IMR-90 (cell line): ENCODE results near the gene TRAF4. TPM values are rescaled to one million over a fixed set of nuclear protein-coding genes. Genes with fewer than 3 reads are reported as not detected.
A peak's percentile ranks its signal among the peaks of the same experiment; 100 is the strongest.

ENCODE experiments used
- ATAC-seq: fragments of 200-7000 bp; cut with Tn5 transposase; 2 replicates; pipeline ENCODE4 v1.9.1; 2020; ENCODE audit warnings: low read depth, mild to moderate bottlenecking, moderate library complexity
- BruUV-seq: library from RNA; stranded (reverse); fragments of 400-500 nt; replicated peaks from 2 replicates; lab custom pipeline; 2021; lab: Mats Ljungman, UMichigan
- CTCF ChIA-PET: fragments of 300-600 bp; formaldehyde crosslinking; extraction: SDS; loops from one replicate; lab custom pipeline; 2021; ENCODE audit warnings: antibody characterized with exemption; lab: Yijun Ruan, JAX
- POLR2A ChIA-PET: fragments of 300-600 bp; sonication (Branson Sonifier 250); formaldehyde crosslinking; loops from one replicate; lab custom pipeline; 2022; ENCODE audit warnings: antibody characterized with exemption; ENCODE audit not compliant: unreplicated experiment; lab: Charles Lee
- DNase-seq: peaks from one replicate; pipeline ENCODE4 v3.0.0; 2013
- H2AFZ ChIP-seq: replicated peaks from 2 replicates; pipeline ENCODE3; 2013; ENCODE audit warnings: low read length, mild to moderate bottlenecking; ENCODE audit not compliant: poor library complexity
- H2AK5ac ChIP-seq: 2 replicates; pipeline ENCODE4 v1.6.1; 2013; ENCODE audit warnings: low read depth, low read length, inconsistent platforms
- H2AK9ac ChIP-seq: replicated peaks from 2 replicates; pipeline ENCODE3; 2013; ENCODE audit warnings: mild to moderate bottlenecking, low read depth, low read length, moderate library complexity; ENCODE audit not compliant: poor library complexity
- H2BK120ac ChIP-seq: 2 replicates; pipeline ENCODE4 v1.6.1; 2013; ENCODE audit warnings: low read depth, low read length, inconsistent platforms
- H2BK15ac ChIP-seq: 3 replicates; pipeline ENCODE4 v1.6.1; 2013; ENCODE audit warnings: low read depth, low read length, inconsistent platforms
- H2BK20ac ChIP-seq: 2 replicates; pipeline ENCODE4 v1.6.1; 2013; ENCODE audit warnings: low read depth, mild to moderate bottlenecking, inconsistent platforms, low read length, moderate library complexity
- H2BK5ac ChIP-seq: 2 replicates; pipeline ENCODE4 v1.6.1; 2013; ENCODE audit warnings: mild to moderate bottlenecking, low read depth, low read length, inconsistent platforms; ENCODE audit not compliant: poor library complexity, severe bottlenecking
- H3K14ac ChIP-seq: replicated peaks from 2 replicates; pipeline ENCODE4 v1.6.1; 2013; ENCODE audit warnings: low read depth, low read length, inconsistent platforms
- H3K18ac ChIP-seq: 2 replicates; pipeline ENCODE4 v1.6.1; 2013; ENCODE audit warnings: low read depth, low read length, control low read depth
- H3K23ac ChIP-seq: 2 replicates; pipeline ENCODE4 v1.6.1; 2013; ENCODE audit warnings: low read depth, low read length, inconsistent platforms
- H3K27ac ChIP-seq: 2 replicates; pipeline ENCODE4 v1.5.1; 2013; ENCODE audit warnings: mild to moderate bottlenecking, control low read depth, low read length; ENCODE audit not compliant: insufficient read depth
- H3K27me3 ChIP-seq: 2 replicates; pipeline ENCODE4 v1.6.1; 2013; ENCODE audit warnings: low read length; ENCODE audit not compliant: control insufficient read depth, insufficient read depth
- H3K36me3 ChIP-seq: 2 replicates; pipeline ENCODE4 v1.6.1; 2013; ENCODE audit warnings: low read length, mixed read lengths; ENCODE audit not compliant: control insufficient read depth, insufficient read depth
- H3K4ac ChIP-seq: 2 replicates; pipeline ENCODE4 v1.6.1; 2013; ENCODE audit warnings: low read depth, low read length, inconsistent platforms
- H3K4me1 ChIP-seq: 2 replicates; pipeline ENCODE4 v1.6.1; 2013; ENCODE audit warnings: low read length, mixed read lengths; ENCODE audit not compliant: control insufficient read depth, insufficient read depth
- H3K4me2 ChIP-seq: 2 replicates; pipeline ENCODE4 v1.6.1; 2013; ENCODE audit warnings: low read depth, mild to moderate bottlenecking, control low read depth, low read length, moderate library complexity
- H3K4me3 ChIP-seq: 2 replicates; pipeline ENCODE4 v1.5.1; 2013; ENCODE audit warnings: low read depth, mild to moderate bottlenecking, control low read depth, low read length, moderate library complexity; ENCODE audit not compliant: insufficient read depth
- H3K56ac ChIP-seq: 2 replicates; pipeline ENCODE4 v1.6.1; 2013; ENCODE audit warnings: low read length, inconsistent platforms; ENCODE audit not compliant: insufficient read depth; ENCODE audit errors: extremely low read depth
- H3K79me1 ChIP-seq, 2 experiments: 2 replicates each; pipeline ENCODE4 v1.6.1; 2013; ENCODE audit warnings: low read length in 2 of 2, inconsistent platforms in 1 of 2, low read depth in 1 of 2
- H3K9ac ChIP-seq: 2 replicates; pipeline ENCODE4 v1.6.1; 2013; ENCODE audit warnings: low read depth, low read length, control low read depth
- H3K9me1 ChIP-seq: 2 replicates; pipeline ENCODE4 v1.6.1; 2013; ENCODE audit warnings: low read length, inconsistent platforms; ENCODE audit not compliant: insufficient read depth
- H3K9me3 ChIP-seq: 2 replicates; pipeline ENCODE4 v1.6.1; 2013; ENCODE audit warnings: low read length; ENCODE audit not compliant: control insufficient read depth, insufficient read depth
- H4K20me1 ChIP-seq: 2 replicates; pipeline ENCODE4 v1.6.1; 2013; ENCODE audit warnings: low read length, inconsistent platforms; ENCODE audit not compliant: insufficient read depth
- H4K5ac ChIP-seq: 2 replicates; pipeline ENCODE4 v1.6.1; 2013; ENCODE audit warnings: mild to moderate bottlenecking, low read depth, low read length, control low read depth
- H4K8ac ChIP-seq, 2 experiments: 2 replicates each; pipeline ENCODE4 v1.6.1; 2013; ENCODE audit warnings: low read depth in 2 of 2, low read length in 2 of 2, control low read depth in 1 of 2, inconsistent platforms in 1 of 2
- H4K91ac ChIP-seq: 2 replicates; pipeline ENCODE4 v1.6.1; 2013; ENCODE audit warnings: low read depth, low read length, inconsistent platforms; ENCODE audit not compliant: insufficient read depth
- BHLHE40 ChIP-seq: fragments of 150-350 bp; IDR thresholded peaks from 2 replicates; pipeline ENCODE4 v1.6.1; 2016; ENCODE audit warnings: mild to moderate bottlenecking, low read depth, low read length
- CEBPB ChIP-seq: IDR thresholded peaks from 2 replicates; pipeline ENCODE4 v1.6.1; 2012; ENCODE audit warnings: low read depth, low read length, improper control_type of control experiment
- CHD1 ChIP-seq: IDR thresholded peaks from 2 replicates; pipeline ENCODE4 v1.6.1; 2012; ENCODE audit warnings: low read depth, low read length, improper control_type of control experiment
- CTCF ChIP-seq: conservative IDR thresholded peaks from 2 replicates; pipeline ENCODE4 v1.5.1; 2012; ENCODE audit warnings: mild to moderate bottlenecking, low read depth, low read length, improper control_type of control experiment
- ELK1 ChIP-seq: fragments of 150-350 bp; IDR thresholded peaks from 2 replicates; pipeline ENCODE4 v1.6.1; 2016; ENCODE audit warnings: low read depth, mild to moderate bottlenecking, low read length, moderate library complexity, borderline replicate concordance
- FOS ChIP-seq: fragments of 150-350 bp; IDR thresholded peaks from 2 replicates; pipeline ENCODE4 v1.6.1; 2016; ENCODE audit warnings: low read depth, low read length
- MAZ ChIP-seq: IDR thresholded peaks from 2 replicates; pipeline ENCODE4 v1.6.1; 2012; ENCODE audit warnings: low read depth, mild to moderate bottlenecking, low read length, improper control_type of control experiment, moderate library complexity, borderline replicate concordance
- MXI1 ChIP-seq: IDR thresholded peaks from 2 replicates; pipeline ENCODE4 v1.6.1; 2012; ENCODE audit warnings: low read depth, mild to moderate bottlenecking, low read length, moderate library complexity, borderline replicate concordance
- POLR2A ChIP-seq: IDR thresholded peaks from 2 replicates; pipeline ENCODE4 v1.6.1; 2012; ENCODE audit warnings: mild to moderate bottlenecking, low read depth, low read length
- RAD21 ChIP-seq: IDR thresholded peaks from 2 replicates; pipeline ENCODE4 v1.6.1; 2012; ENCODE audit warnings: low read length, improper control_type of control experiment
- RCOR1 ChIP-seq: IDR thresholded peaks from 2 replicates; pipeline ENCODE4 v1.6.1; 2012; ENCODE audit warnings: mild to moderate bottlenecking, low read length, improper control_type of control experiment; ENCODE audit not compliant: insufficient replicate concordance
- RFX5 ChIP-seq: IDR thresholded peaks from 2 replicates; pipeline ENCODE4 v1.8.0; 2012; ENCODE audit warnings: low read depth, mild to moderate bottlenecking, low read length, moderate library complexity
- SMC3 ChIP-seq: fragments of 150-350 bp; IDR thresholded peaks from 2 replicates; pipeline ENCODE4 v1.6.1; 2016; ENCODE audit warnings: low read depth, mild to moderate bottlenecking, antibody characterized with exemption, low read length, moderate library complexity
- WGBS, 2 experiments: methylation state at CpG; one replicate each; pipeline versions ENCODE4 v1.1.5 to v1.1.7; 2013; ENCODE audit warnings: missing lambda C conversion rate in 2 of 2; ENCODE audit not compliant: insufficient read length in 1 of 2; ENCODE audit errors: extremely low coverage in 2 of 2; 5-methylcytosine and 5-hydroxymethylcytosine counted together
- dilution Hi-C: fragments of 300-500 bp; cut with HindIII; formaldehyde crosslinking; loops from one replicate; pipeline ENCODE4 v1.14.3; 2018; ENCODE audit warnings: low sequenced_read_pairs; ENCODE audit not compliant: unreplicated experiment
- in situ Hi-C: fragments of 300-500 bp; cut with MboI; formaldehyde crosslinking; loops from 3 replicates; pipeline ENCODE4 v1.14.3; 2019; ENCODE audit warnings: low sequenced_read_pairs, inconsistent platforms, mixed read lengths
- intact Hi-C: fragments of 100-400 bp; cut with micrococcal nuclease; formaldehyde crosslinking; loops from 2 replicates; pipeline ENCODE4 v1.10.0; 2022
- polyA plus RNA-seq, 3 experiments: library from polyadenylated mRNA; depleted of rRNA; stranded (reverse); fragments of >200 nt; gene quantifications; 2 replicates each; pipeline ENCODE4 v1.2.3, GENCODE V29; 2012; ENCODE audit warnings: low replicate concordance in 1 of 3
- total RNA-seq: library from RNA; depleted of rRNA; stranded (reverse); fragments of >200 nt; gene quantifications from 2 replicates; pipeline ENCODE4 v1.2.3, GENCODE V29; 2012
- TF ChIP-seq, protein P1 (sequence below): fragments of 150-350 bp; IDR thresholded peaks from 2 replicates; pipeline ENCODE4 v1.6.1; 2017; ENCODE audit warnings: mild to moderate bottlenecking, antibody characterized with exemption, low read length, low read depth

The TRAF4 gene
- total and polyA plus RNA-seq, 2 of the 4 experiments (the other 2 are of a cell fraction): 36.9 to 63.2 TPM

- peak overlapping the region; percentile 68 for H3K9ac ChIP-seq
- peak overlapping the region; percentile 80 for H3K14ac ChIP-seq
- peaks cover 35% of the 10 kb centered on the region for H3K36me3 ChIP-seq
- H3K18ac ChIP-seq: peak overlapping the region; percentile 68; the same call in 1 of the 2 replicates
- H3K23ac ChIP-seq: peak overlapping the region; percentile 70
- peak overlapping the region; percentile 76 for H4K91ac ChIP-seq
- no TSS peak for BruUV-seq
- H3K4ac ChIP-seq: peak overlapping the region; percentile 88
- peak overlapping the region; percentile 93 for H2AK5ac ChIP-seq
- dilution Hi-C loops: no loop called here
- intact Hi-C loops: loop anchor here (1.0 to 2.0 kb wide), 4 partner anchors 25 to 385 kb away; no protein-coding TSS in a partner anchor
- no peaks in the 10 kb centered on the region for H3K9me3 ChIP-seq
- no peaks in the 10 kb centered on the region for H3K27me3 ChIP-seq
- CTCF ChIA-PET: interaction anchor here (0.7 to 4.0 kb wide), 12 partner anchors 15 to 391 kb away, joined by 3 to 60 read pairs (median 13); partner anchors contain the start of genes FLOT2 and TRAF4
- H3K27ac ChIP-seq: peak overlapping the region; percentile 74
- peak overlapping the region; percentile 80 for H2BK5ac ChIP-seq
- peaks cover 12% of the 10 kb centered on the region for H3K4me1 ChIP-seq
- 1% methylated on average over 18 of the region's 45 CpGs; no CpG with 5 or more reads in 1 of the 2 experiments for WGBS, 2 experiments
- POLR2A ChIA-PET: interaction anchor here (0.6 to 1.3 kb wide), 2 partner anchors 15 to 18 kb away, joined by 3 read pairs; partner anchors contain the start of gene TRAF4
- H2BK20ac ChIP-seq: no peak overlapping the region
- peak overlapping the region; percentile 75; the same call in 1 of the 2 replicates for H4K5ac ChIP-seq
- H2AK9ac ChIP-seq: peak overlapping the region; percentile 96
- DNase-seq: peak; percentile 74
- H3K4me3 ChIP-seq: peak overlapping the region; percentile 72
- H3K9me1 ChIP-seq: no peaks in the 10 kb centered on the region
- H3K56ac ChIP-seq: peak overlapping the region; percentile 23
- peak; percentile 50 for ATAC-seq
- H4K8ac ChIP-seq: peak overlapping the region; percentile 10 to 56; a peak in 2 of 4 replicates
- no peak overlapping the region for H2BK15ac ChIP-seq
- in situ Hi-C loops: no loop called here
- H2BK120ac ChIP-seq: peak overlapping the region; percentile 28; the same call in 1 of the 2 replicates
- H3K4me2 ChIP-seq: peak overlapping the region; percentile 98
- peaks cover 10 to 45% of the 10 kb centered on the region in 2 experiments; a peak in 3 of 4 replicates for H3K79me1 ChIP-seq
- peak overlapping the region; percentile 91 for H2AFZ ChIP-seq
- H4K20me1 ChIP-seq: peaks cover 40% of the 10 kb centered on the region
- TF ChIP-seq RCOR1: no peak
- TF ChIP-seq RAD21: no peak
- TF ChIP-seq SMC3: no peak
- peak; percentile 68; the same call in 1 of the 2 replicates for TF ChIP-seq MXI1
- TF ChIP-seq BHLHE40: peak; percentile 89
- TF ChIP-seq FOS: no peak
- TF ChIP-seq RFX5: no peak
- TF ChIP-seq CHD1: no peak
- peak; percentile 63; the same call in 1 of the 2 replicates for TF ChIP-seq POLR2A
- TF ChIP-seq MAZ: no peak; the same call in 1 of the 2 replicates
- no peak for TF ChIP-seq CTCF
- TF ChIP-seq CEBPB: no peak
- TF ChIP-seq, protein P1, sequence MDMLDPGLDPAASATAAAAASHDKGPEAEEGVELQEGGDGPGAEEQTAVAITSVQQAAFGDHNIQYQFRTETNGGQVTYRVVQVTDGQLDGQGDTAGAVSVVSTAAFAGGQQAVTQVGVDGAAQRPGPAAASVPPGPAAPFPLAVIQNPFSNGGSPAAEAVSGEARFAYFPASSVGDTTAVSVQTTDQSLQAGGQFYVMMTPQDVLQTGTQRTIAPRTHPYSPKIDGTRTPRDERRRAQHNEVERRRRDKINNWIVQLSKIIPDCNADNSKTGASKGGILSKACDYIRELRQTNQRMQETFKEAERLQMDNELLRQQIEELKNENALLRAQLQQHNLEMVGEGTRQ: no peak
- no peak for TF ChIP-seq ELK1
Observed at GRCh38 chr17:28725660-28726225, 18.1 kb upstream of the TRAF4 start.
